ENCODE data around the gene CAMTA1.

CAMTA1 gene

DNA sequence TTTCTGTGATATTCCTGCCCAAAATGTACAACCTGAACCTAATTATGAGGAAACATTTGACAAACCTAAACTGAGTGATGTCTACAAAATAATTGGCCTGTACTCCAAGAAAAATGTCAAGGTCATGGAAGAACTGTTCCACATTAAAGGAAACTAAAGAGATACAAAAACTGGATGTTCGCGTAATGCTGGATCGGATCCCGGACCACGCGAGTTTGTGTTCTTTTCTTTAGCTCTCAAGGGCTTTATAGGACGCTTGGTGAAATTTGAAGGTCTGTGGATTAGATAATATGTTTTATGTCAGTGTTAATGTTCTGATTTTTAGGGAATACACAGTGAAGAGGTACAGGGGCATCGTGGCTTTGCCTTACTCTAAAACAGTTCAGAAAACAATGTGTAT lies 400.5 kb downstream of the CAMTA1 start:
- DNase-seq (ENCODE audit: low spot score) (no peak), FAIRE-seq (no peak)

- DNase-seq (ENCODE audit: low spot score), result no peak
- FAIRE-seq, result no peak
Observed at GRCh38 chr1:7186382-7187111, 401.3 kb downstream of the CAMTA1 start.

DNA sequence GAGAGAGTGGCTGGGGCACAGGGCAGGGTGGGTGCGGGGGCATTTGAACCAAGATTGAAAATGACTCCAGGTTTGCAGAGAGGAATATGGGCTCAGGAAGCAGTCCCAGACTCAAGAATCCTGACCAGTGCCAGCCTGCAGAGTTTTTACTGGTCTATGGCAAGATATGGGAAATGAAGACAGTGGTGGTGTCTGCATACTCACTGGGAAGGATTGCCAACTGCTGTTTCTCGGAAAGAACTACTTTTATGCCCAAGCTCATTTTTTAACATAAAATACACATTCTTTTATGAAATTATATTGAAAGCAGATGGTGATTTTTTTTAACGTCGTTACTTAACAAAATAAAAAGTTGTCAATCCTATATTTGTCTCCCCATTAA lies 401.8 kb downstream of the CAMTA1 start:
- DNase-seq (ENCODE audit: low spot score), result no peak

GRCh38 chr1:7190261-7190660 lies 405.0 kb downstream of the CAMTA1 start:
- no peak for DNase-seq (ENCODE audit: low spot score)
- no peak for FAIRE-seq

More for the DNA sequence above, 401.8 kb downstream of the CAMTA1 start:
- FAIRE-seq, result no peak

DNA sequence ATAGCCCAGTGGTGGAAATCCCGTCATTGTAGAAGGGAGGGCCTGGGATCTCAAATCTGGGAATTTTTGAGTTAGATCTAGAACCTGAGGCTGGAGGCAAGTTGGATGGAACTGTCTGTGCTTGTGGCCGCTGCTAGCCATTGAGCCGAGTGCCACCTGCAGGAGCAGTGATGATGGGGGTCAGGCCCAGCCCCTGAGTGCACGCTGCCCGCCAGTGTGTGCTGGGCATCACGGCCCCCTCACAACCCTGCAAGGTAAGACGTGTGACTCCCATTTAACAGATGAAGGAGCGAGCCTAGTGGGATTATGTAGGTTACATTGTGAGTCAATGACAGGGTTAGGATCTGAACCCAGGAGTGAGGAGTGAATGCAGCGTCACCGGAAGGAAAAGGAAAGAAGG lies 407.2 kb downstream of the CAMTA1 start:
- FAIRE-seq (no peak), DNase-seq (ENCODE audit: low spot score) (no peak)

GRCh38 chr1:7196036-7196911 lies 411.0 kb downstream of the CAMTA1 start:
- no peak for FAIRE-seq

GRCh38 chr1:7198664-7199063 lies 413.4 kb downstream of the CAMTA1 start:
- DNase-seq (ENCODE audit: low spot score) (no peak), FAIRE-seq (no peak)

More at GRCh38 chr1:7196036-7196911, 411.0 kb downstream of the CAMTA1 start:
- DNase-seq (ENCODE audit: low spot score), result no peak

- FAIRE-seq (no peak), DNase-seq (ENCODE audit: low spot score) (no peak)
Observed at GRCh38 chr1:7199077-7199779, 414.0 kb downstream of the CAMTA1 start.

- FAIRE-seq, result no peak
Observed at GRCh38 chr1:7207875-7208646, 422.8 kb downstream of the CAMTA1 start.

GRCh38 chr1:7208647-7209180 lies 423.5 kb downstream of the CAMTA1 start:
- DNase-seq (ENCODE audit: low spot score), result no peak
- no peak for FAIRE-seq

More at GRCh38 chr1:7207875-7208646, 422.8 kb downstream of the CAMTA1 start:
- peak; percentile 33 for DNase-seq (ENCODE audit: low spot score)

DNA sequence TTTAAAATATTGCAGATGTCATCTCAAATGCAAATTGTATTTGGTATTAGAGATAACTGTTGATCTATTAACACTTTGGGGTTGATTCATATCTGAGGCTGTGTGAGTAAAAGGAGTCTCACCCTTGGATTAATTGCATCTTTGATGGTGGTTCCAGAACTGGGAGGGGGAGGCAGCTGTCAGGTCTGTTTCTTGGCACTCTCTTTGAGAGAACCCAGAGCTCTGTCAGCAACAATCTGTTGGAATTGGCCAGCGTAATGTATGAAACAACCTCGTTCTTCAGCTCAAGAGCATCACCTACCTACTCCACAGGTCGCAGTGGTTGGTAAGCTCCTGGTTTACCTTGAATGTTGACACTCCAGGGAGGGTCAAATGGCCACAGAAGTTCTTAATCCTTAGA lies 424.1 kb downstream of the CAMTA1 start:
- DNase-seq (ENCODE audit: low spot score), result no peak

GRCh38 chr1:7218210-7218832 lies 433.1 kb downstream of the CAMTA1 start:
- DNase-seq (ENCODE audit: low spot score) (peak; percentile 39), FAIRE-seq (peak; percentile 46)

More for the DNA sequence above, 424.1 kb downstream of the CAMTA1 start:
- no peak for FAIRE-seq

- no peak for FAIRE-seq
- DNase-seq (ENCODE audit: low spot score), result no peak
Observed at GRCh38 chr1:7219031-7219430, 433.8 kb downstream of the CAMTA1 start.

DNA sequence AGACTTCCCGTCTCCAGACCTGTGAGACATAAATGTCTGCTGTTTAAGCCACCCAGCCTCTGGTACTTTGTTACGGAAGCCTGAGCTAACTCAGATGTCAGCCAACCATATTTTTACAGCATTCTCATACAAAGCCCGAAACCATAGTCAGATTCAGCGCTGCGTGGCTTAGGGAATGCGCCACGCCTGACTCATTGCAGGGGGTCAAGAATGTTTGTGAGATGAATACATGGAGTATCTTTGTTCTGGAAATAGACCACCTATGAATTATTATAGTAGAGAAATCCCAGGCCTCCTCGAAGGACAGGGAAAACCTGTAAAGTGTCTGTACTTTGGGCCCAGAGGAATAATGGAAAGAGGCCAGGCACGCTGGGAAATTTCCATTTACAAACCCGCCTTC lies 434.8 kb downstream of the CAMTA1 start:
- FAIRE-seq (no peak), DNase-seq (ENCODE audit: low spot score) (no peak)

DNA sequence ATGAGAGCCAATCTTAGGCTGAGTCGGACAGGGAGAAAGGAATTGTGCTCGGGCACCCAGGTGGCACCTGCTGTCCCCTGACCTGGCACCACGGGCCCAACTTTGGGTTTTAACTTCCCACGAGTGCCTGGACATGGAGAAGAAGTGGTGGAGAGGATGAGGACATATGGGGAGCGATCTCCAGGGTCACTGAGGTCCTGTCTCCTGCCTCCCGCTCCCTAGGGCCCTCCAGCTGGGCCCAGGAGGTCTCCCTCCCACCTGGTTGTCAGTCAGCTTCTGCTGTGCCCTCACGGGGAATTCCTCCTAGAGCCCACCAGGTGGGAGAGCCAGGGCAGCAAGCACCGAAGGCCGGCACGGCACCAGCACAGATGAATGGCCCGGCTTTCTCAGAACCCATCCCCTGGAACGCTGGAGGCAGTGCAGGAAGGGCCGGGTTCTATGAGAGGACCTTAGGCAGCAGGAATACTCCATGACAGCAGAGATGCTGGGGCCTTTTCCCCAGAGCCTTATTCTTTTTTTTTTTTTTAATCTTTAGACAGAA lies 435.5 kb downstream of the CAMTA1 start:
- FAIRE-seq (no peak), DNase-seq (ENCODE audit: low spot score) (no peak)

- DNase-seq (ENCODE audit: low spot score) (peak; percentile 26), FAIRE-seq (no peak)
Observed at GRCh38 chr1:7221826-7222694, 436.8 kb downstream of the CAMTA1 start.

DNA sequence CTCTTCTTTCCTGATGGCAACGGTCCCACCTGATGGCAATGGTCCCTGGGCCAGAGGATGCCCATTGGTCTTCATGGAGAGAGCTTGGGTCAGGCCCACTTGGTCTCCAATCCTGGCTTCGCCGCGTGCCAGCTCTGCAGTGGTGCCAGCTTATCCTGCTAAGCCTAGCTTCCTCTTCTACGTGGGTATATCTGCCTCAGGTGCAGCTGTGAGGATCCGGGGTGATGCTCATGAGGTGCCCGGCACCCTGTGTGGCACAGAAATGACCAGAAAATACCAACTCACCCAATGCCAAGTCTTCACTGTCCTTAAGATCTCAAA lies 437.4 kb downstream of the CAMTA1 start:
- DNase-seq (ENCODE audit: low spot score) (no peak), FAIRE-seq (no peak)

GRCh38 chr1:7223334-7224080 lies 438.3 kb downstream of the CAMTA1 start:
- peak; percentile 93 for FAIRE-seq
- DNase-seq (ENCODE audit: low spot score), result peak; percentile 84
